Esophagus mucosa (tissue), 1 donor: ENCODE measurements around the gene TMEM117. TPM values are rescaled to one million over a fixed set of nuclear protein-coding genes. Genes with fewer than 3 reads are reported as not detected.

Experiments
- ATAC-seq: fragments of 200-7000 bp; cut with Tn5 transposase; one replicate; pipeline ENCODE4 v1.9.1; 2020
- total RNA-seq: library from RNA; stranded (reverse); gene quantifications from one replicate; pipeline ENCODE4 v1.2.4, GENCODE V29; 2023
- donor health status: DM: yes; HTN: yes; CAD: no.

The TMEM117 gene
- 14.3 TPM for total RNA-seq

- ATAC-seq, result peak; percentile 79
Measured at GRCh38 chr12:43835656-43836474, at the start of gene TMEM117. TSS of gene TMEM117 (plus strand) at chr12:43836081.

- no peak for ATAC-seq
Measured at GRCh38 chr12:43786899-43787693, 48.8 kb upstream of the TMEM117 start.

GRCh38 chr12:43789941-43790340, 45.9 kb upstream of the TMEM117 start:
- ATAC-seq, result no peak

GRCh38 chr12:43795716-43796280, 40.1 kb upstream of the TMEM117 start:
- no peak for ATAC-seq

- ATAC-seq, result no peak
Measured at GRCh38 chr12:43797561-43798217, 38.2 kb upstream of the TMEM117 start.

GRCh38 chr12:43805149-43805859, 30.6 kb upstream of the TMEM117 start:
- ATAC-seq, result peak; percentile 34

- peak; percentile 97 for ATAC-seq
Measured at GRCh38 chr12:43805860-43806736, 29.8 kb upstream of the TMEM117 start, which contains the start of gene TWF1. TSS of gene TWF1 (minus strand) at chr12:43806317. CDS start at chr12:43806245, 72 bp downstream.

GRCh38 chr12:43806737-43807072, 29.2 kb upstream of the TMEM117 start:
- ATAC-seq, result no peak

- ATAC-seq, result peak; percentile 73
Measured at GRCh38 chr12:43807386-43807785, 28.5 kb upstream of the TMEM117 start.

GRCh38 chr12:43812057-43812456, 23.8 kb upstream of the TMEM117 start:
- ATAC-seq, result peak; percentile 77

GRCh38 chr12:43812926-43813325, 23.0 kb upstream of the TMEM117 start:
- peak; percentile 93 for ATAC-seq

- no peak for ATAC-seq
Measured at GRCh38 chr12:43815416-43815815, 20.5 kb upstream of the TMEM117 start.

- ATAC-seq, result peak; percentile 43
Measured at GRCh38 chr12:43816168-43816567, 19.7 kb upstream of the TMEM117 start.

GRCh38 chr12:43824207-43824775, 11.6 kb upstream of the TMEM117 start:
- no peak for ATAC-seq

GRCh38 chr12:43826681-43827080, 9.2 kb upstream of the TMEM117 start:
- ATAC-seq, result no peak

- ATAC-seq, result no peak
Measured at GRCh38 chr12:43827093-43827492, 8.8 kb upstream of the TMEM117 start.

GRCh38 chr12:43832463-43833168, 3.3 kb upstream of the TMEM117 start:
- ATAC-seq, result no peak

GRCh38 chr12:43835264-43835655, 621 bp upstream of the TMEM117 start:
- ATAC-seq, result peak; percentile 31

- ATAC-seq, result peak; percentile 35
Measured at GRCh38 chr12:43836475-43836989, 651 bp downstream of the TMEM117 start.

GRCh38 chr12:43840338-43840737, 4.5 kb downstream of the TMEM117 start:
- peak; percentile 56 for ATAC-seq
